Right ventricle myocardium inferior (tissue), 1 donor: ENCODE results near the gene GBF1. TPM values are rescaled to one million over a fixed set of nuclear protein-coding genes. Genes with fewer than 3 reads are reported as not detected.

ENCODE experiments used
- ATAC-seq: fragments of 200-7000 bp; cut with Tn5 transposase; one replicate; pipeline ENCODE4 v1.9.1; 2020; ENCODE audit warnings: mild to moderate bottlenecking, moderate library complexity
- DNase-seq: peaks from one replicate; pipeline ENCODE4 v3.0.0; 2021; ENCODE audit errors: missing footprints
- intact Hi-C: fragments of 100-400 bp; cut with DNase I; formaldehyde crosslinking; loops from one replicate; pipeline ENCODE4 v1.11.0; 2022
- total RNA-seq: library from RNA; stranded (reverse); fragmentation: NEBNext Ultra II Directional; extraction: Animal tissue kit (Norgen Biotek cat#: 25700); gene quantifications from one replicate; pipeline ENCODE4 v1.2.1, GENCODE V29; 2021
- donor health status: DM: no; HTN: yes; CAD: no; lungs with severe emphysema.

The GBF1 gene
- total RNA-seq, 1 donor from 2014 or later: 44.0 TPM

DNA sequence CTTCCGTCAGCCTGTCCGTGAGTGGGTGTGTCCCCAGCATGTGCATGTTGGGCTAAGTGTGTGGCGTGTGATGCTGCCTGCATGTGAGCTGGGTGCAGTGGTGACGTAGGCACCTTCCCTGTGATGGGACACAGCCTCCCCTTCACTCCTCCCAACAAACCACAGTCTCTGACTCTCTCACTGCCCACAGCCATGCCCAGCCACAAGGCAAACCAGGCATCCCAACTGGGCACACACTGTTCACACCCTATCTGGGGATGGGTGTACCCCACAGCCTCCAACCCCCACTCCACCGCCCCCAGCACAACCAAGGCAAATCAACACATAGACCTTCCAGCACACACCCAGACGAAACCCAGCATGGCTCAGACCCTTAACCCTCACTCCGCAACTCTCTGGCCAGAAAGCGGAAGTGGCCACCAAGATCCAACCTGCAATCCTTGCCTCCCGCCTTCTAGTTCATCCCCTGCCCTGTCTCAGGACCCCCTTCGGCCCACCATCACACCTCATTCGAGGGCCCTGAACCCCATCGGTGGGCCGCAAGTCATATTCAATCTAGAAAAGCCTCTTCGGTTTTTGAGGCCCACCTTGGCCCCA, 162.9 kb downstream of the GBF1 start:
- DNase-seq: peak; percentile 22
- ATAC-seq: no peak
- intact Hi-C loops: no loop called here

DNA sequence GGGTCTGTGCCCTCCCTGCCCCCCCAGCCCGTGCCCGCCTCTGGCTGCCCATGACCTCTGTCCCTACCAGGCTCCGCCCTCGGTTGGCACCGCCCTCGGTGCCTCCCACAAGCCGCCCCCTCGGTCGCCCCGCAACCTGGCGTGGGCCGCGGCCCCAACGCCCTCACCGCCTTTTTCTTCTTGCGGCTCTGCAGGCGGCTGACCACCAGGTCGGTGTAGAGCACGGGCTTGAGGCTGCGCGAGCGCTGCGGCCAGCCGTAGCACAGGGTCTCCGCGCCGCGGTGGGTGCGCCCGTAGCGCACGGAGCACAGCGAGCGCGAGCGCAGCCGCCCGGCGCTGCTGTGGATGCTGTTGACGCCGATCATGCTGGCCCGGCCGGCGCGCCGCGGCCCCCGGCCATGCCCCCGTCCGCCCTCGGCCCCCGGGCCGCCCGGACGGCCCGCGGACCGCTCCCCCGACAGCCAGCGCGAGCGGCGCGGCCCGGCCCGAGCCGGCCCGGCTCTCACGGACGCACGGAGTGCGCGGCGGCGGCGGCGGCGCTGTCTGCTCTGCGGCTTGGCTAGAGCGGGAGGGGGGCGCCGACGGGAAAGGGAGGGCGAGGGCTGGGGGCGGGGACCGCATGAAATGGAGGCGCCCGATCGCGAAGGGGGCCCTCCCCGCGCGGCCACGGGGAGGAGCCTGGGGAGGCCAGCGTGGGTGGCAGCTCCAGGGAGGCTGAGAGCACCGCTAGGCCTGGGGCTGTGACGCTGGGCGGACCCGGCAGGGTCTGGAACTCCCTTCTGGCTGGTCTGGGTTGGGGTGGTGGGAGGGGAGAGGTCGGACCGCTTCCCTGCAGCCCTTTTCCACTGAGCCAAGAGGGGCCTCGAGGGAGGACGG, 163.6 kb downstream of the GBF1 start:
- peak; percentile 60 for DNase-seq
- no peak for ATAC-seq
- intact Hi-C loops: no loop called here

- intact Hi-C loops: no loop called here
- ATAC-seq: no peak
- DNase-seq: peak; percentile 25
These were observed 164.5 kb downstream of the GBF1 start for GRCh38 chr10:102409604-102410428.

GRCh38 chr10:102410429-102411073, 165.2 kb downstream of the GBF1 start:
- no peak for ATAC-seq
- DNase-seq: no peak
- intact Hi-C loops: no loop called here

DNA sequence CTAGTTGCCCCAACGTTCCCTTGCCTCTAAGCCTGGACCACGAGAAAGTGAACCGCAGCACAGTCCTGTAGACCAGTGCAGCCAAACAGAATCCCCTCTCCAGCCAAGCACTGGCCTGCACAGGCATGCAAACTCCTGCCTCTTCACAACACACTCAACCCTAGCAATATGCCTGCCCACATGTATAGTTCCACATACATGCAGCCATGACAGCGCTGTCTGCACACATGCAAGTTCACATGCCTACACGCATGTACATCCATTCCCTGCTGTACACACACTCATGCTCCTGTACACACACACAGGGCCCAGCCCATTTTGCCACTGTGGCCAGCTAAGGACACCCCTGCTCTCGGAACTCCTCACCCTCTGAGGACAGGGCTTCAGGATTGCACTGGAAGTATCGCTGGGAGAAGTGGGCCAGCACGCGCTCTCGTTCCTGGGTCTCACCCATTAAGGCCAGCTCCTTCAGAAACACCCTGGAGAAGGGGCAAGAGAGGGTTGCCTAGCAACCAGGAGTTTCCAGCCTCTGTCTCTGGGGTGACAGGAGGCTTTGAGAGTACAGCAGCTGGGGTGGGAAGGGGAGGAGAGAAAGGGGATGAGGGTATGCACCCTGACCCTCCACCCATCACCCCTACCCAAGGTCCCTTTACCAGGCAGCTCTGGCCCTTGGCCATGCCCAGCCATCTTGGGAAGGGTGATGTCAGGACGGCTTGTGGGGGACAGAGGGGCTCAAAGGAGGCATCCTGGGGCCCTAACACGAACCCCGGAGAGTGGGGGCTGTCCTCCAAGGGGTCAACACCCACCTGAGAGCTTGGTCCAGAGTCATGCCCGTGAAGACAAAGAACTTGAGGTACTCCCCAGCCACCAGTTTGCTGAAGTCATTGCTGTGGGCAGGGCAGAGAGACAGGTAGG, 166.3 kb downstream of the GBF1 start:
- no peak for ATAC-seq
- intact Hi-C loops: no loop called here
- DNase-seq: peak; percentile 37

GRCh38 chr10:102412293-102412692, 167.0 kb downstream of the GBF1 start:
- no peak for ATAC-seq
- intact Hi-C loops: no loop called here
- peak; percentile 53 for DNase-seq

- intact Hi-C loops: no loop called here
- no peak for ATAC-seq
- peak; percentile 4 for DNase-seq
These were observed 167.8 kb downstream of the GBF1 start for GRCh38 chr10:102413053-102413705.

GRCh38 chr10:102413806-102414561, 168.7 kb downstream of the GBF1 start:
- intact Hi-C loops: no loop called here
- no peak for ATAC-seq
- peak; percentile 62 for DNase-seq

GRCh38 chr10:102414749-102415148, 169.4 kb downstream of the GBF1 start:
- peak; percentile 53 for DNase-seq
- ATAC-seq: no peak
- intact Hi-C loops: no loop called here

GRCh38 chr10:102416283-102416682, 171.0 kb downstream of the GBF1 start:
- ATAC-seq: no peak
- intact Hi-C loops: no loop called here
- DNase-seq: peak; percentile 58

DNA sequence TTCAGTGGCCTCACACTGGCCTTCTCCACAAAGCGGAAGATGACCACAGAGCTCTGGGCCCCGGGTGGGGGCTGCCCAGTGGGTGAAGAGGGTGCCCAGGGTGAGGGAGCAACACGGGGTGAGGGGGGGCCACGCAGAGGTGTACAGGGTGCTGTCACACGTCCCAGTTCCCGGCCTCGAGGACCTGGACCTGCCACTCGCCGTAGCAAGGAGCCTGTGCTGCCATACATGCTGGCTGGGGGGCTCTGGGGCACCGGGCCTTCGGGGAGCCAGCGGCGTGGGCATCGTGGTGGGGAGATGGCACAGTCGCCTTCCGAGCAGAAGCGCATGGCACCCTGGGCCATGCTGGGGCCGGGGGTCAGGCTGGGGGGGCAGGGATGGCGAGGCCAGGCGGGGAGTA, 171.4 kb downstream of the GBF1 start:
- intact Hi-C loops: no loop called here
- peak; percentile 67 for DNase-seq
- no peak for ATAC-seq

GRCh38 chr10:102418622-102419268, 173.4 kb downstream of the GBF1 start, which contains the start of gene PSD:
Gene PSD (minus strand): TSS chr10:102418785. CDS start chr10:102417038, 1,747 bp downstream.
- DNase-seq (no peak), ATAC-seq (no peak)
- intact Hi-C loops: no loop called here

GRCh38 chr10:102419269-102420180, 174.2 kb downstream of the GBF1 start:
- intact Hi-C loops: loop anchor here (2.0 kb wide), 1 partner anchor 25 kb away; the partner anchor contains the start of gene NFKB2

GRCh38 chr10:102420181-102420713, 174.9 kb downstream of the GBF1 start:
- ATAC-seq: no peak
- intact Hi-C loops: loop anchor here (2.0 kb wide), 1 partner anchor 25 kb away; the partner anchor contains the start of gene NFKB2
- DNase-seq: no peak

More at GRCh38 chr10:102419269-102420180, 174.2 kb downstream of the GBF1 start:
- DNase-seq (no peak), ATAC-seq (no peak)
